ENCODE data around the gene GLB1L2. TPM values are rescaled to one million over a fixed set of nuclear protein-coding genes. Genes with fewer than 3 reads are reported as not detected.

The GLB1L2 gene
- total RNA-seq, 1 experiment from 2014 or later, result 27.1 TPM

DNA sequence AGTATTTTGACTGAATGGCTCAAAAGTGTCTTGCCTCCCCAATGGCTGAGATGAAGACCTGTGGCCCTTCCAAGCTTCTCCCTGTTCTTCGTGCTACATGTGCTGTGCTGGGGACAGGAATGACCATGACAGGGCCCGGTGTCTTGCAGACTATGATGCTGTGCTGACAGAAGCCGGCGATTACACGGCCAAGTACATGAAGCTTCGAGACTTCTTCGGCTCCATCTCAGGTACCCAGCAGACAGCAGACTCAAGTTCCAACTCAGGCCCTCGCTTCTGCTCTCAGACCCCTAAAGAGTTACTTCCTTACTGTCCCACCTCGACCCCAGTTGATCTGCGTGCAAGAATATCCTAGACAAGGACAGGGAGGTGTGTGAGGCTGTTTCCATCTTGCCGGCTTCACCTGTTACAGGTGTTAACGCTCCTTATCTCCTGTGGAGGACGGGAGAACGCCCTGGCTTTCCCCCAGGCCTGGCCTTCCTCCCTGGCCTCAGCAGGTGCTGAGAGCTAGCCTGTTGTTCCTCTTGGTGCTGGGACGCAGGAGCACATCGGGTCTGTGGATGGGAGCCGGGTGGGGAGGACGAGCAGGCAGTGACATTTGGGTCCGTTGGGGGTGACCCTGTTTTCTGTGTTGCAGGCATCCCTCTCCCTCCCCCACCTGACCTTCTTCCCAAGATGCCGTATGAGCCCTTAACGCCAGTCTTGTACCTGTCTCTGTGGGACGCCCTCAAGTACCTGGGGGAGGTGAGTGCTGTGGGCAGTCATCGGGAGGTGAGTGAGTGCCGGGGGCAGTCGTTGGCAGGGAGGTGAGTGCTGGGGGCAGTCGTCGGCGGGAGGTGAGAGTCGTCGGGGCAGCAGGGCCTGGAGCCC lies 38.1 kb downstream of the GLB1L2 start:
- Histone ChIP-seq H4K20me1 (ENCODE audit: insufficient read depth) (no peaks in the 10 kb centered on the region), H3K4me3 (replicated peaks in 1 of 2; ENCODE audit: low read depth in 1 of 2, low read length in 2 of 2) (no peak overlapping the region), H3K4me2 (ENCODE audit: low read length) (no peak overlapping the region), H3K4me1 (ENCODE audit: control insufficient read depth in 1 of 2, insufficient read depth in 2 of 2, low read length in 2 of 2) (no peaks in the 10 kb centered on the region), H3K9ac (ENCODE audit: low read length) (no peak overlapping the region), H3K9me2 (ENCODE audit: insufficient read depth) (no peaks in the 10 kb centered on the region), H3K27ac (ENCODE audit: low read depth, low read length) (no peak overlapping the region), H3K9me3 (ENCODE audit: control insufficient read depth in 1 of 2, insufficient read depth in 1 of 2, low read depth in 1 of 2, low read length in 2 of 2) (no peaks in the 10 kb centered on the region), H2AFZ (ENCODE audit: low read depth, low read length, poor library complexity, severe bottlenecking) (no peak overlapping the region), H3K27me3 (ENCODE audit: insufficient read depth, low read length) (no peaks in the 10 kb centered on the region), H3K36me3 (ENCODE audit: control insufficient read depth in 1 of 2, insufficient read depth in 2 of 2, low read length in 2 of 2) (no peaks in the 10 kb centered on the region), H3K79me2 (ENCODE audit: insufficient read depth, low read length) (no peaks in the 10 kb centered on the region)
- ChIA-PET RAD21 (ENCODE audit: low non-redundant PET in 1 of 2, low total read pairs in 2 of 2, uncharacterized antibody in 2 of 2, unreplicated experiment in 2 of 2) (interaction anchor here in 1 of 2 experiments (0.6 kb wide), 1 partner anchor 217 kb away, joined by 3 read pairs; no protein-coding TSS in a partner anchor), CTCF (no interaction called here), POLR2A (no interaction called here)
- DNase-seq (ENCODE audit: low read depth, low spot score), result no peak
- no TSS peak for BruUV-seq (replicated peaks)
- no peak for TF ChIP-seq POLR2AphosphoS5 (IDR thresholded peaks at IDR 0.05; ENCODE audit: low read depth, low read length)
- TF ChIP-seq CEBPB (IDR thresholded peaks at IDR 0.05; ENCODE audit: low read depth), result no peak
- TF ChIP-seq, protein P1, sequence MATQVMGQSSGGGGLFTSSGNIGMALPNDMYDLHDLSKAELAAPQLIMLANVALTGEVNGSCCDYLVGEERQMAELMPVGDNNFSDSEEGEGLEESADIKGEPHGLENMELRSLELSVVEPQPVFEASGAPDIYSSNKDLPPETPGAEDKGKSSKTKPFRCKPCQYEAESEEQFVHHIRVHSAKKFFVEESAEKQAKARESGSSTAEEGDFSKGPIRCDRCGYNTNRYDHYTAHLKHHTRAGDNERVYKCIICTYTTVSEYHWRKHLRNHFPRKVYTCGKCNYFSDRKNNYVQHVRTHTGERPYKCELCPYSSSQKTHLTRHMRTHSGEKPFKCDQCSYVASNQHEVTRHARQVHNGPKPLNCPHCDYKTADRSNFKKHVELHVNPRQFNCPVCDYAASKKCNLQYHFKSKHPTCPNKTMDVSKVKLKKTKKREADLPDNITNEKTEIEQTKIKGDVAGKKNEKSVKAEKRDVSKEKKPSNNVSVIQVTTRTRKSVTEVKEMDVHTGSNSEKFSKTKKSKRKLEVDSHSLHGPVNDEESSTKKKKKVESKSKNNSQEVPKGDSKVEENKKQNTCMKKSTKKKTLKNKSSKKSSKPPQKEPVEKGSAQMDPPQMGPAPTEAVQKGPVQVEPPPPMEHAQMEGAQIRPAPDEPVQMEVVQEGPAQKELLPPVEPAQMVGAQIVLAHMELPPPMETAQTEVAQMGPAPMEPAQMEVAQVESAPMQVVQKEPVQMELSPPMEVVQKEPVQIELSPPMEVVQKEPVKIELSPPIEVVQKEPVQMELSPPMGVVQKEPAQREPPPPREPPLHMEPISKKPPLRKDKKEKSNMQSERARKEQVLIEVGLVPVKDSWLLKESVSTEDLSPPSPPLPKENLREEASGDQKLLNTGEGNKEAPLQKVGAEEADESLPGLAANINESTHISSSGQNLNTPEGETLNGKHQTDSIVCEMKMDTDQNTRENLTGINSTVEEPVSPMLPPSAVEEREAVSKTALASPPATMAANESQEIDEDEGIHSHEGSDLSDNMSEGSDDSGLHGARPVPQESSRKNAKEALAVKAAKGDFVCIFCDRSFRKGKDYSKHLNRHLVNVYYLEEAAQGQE (IDR thresholded peaks at IDR 0.05; ENCODE audit: low read depth), result no peak
- no peak for ATAC-seq
- intact Hi-C loops (cut with micrococcal nuclease), result no loop called here

Data from HCT116 (cell line).